Transverse colon (tissue), 4 donors: ENCODE measurements around the gene ZNF275.

ENCODE experiments used
- CTCF ChIP-seq, 5 experiments: fragments of 200-600 bp in 3 of 5; fragments of 450-650 bp in 2 of 5; sonication (generic) in 3 of 5; IDR thresholded peaks; 1 replicate in 2 of 5; 2 replicates in 3 of 5; pipeline ENCODE4 v1.5.1; 2016 to 2017; ENCODE audit warnings: antibody characterized with exemption in 5 of 5, inconsistent platforms in 3 of 5, mild to moderate bottlenecking in 2 of 5, moderate library complexity in 1 of 5
- POLR2A ChIP-seq: fragments of 450-650 bp; IDR thresholded peaks from one replicate; pipeline ENCODE4 v1.6.1; 2016; ENCODE audit warnings: antibody characterized with exemption, mild to moderate bottlenecking, moderate library complexity
- POLR2AphosphoS5 ChIP-seq, 3 donors: sonication (generic); formaldehyde crosslinking; IDR thresholded peaks; one replicate each; pipeline ENCODE4 v1.6.1; 2016; ENCODE audit warnings: antibody characterized with exemption in 3 of 3

GRCh38 chrX:153371256-153371655 lies 37.3 kb downstream of the ZNF275 start:
- TF ChIP-seq CTCF (IDR thresholded peaks at IDR 0.05): no peak
- TF ChIP-seq POLR2AphosphoS5 (IDR thresholded peaks at IDR 0.05): no peak
- TF ChIP-seq POLR2A: no peak
